GM18858 (cell line): ENCODE measurements around the gene BORCS6.

Experiments used
- ATAC-seq: cut with Tn5 transposase; IDR thresholded peaks from one replicate; pipeline ENCODE4 v1.9.1; 2021; ENCODE audit not compliant: unreplicated experiment

BORCS6 gene

GRCh38 chr17:8155996-8156245 is 34.1 kb downstream of the BORCS6 start:
- no peak for ATAC-seq

GRCh38 chr17:8155231-8155995 is 34.6 kb downstream of the BORCS6 start:
- ATAC-seq, result no peak

- ATAC-seq, result no peak
These were observed 35.3 kb downstream of the BORCS6 start for GRCh38 chr17:8154608-8155155.

GRCh38 chr17:8153957-8154607 is 35.9 kb downstream of the BORCS6 start:
- no peak for ATAC-seq

- ATAC-seq, result no peak
These were observed 36.4 kb downstream of the BORCS6 start for GRCh38 chr17:8153525-8153956.

- ATAC-seq, result no peak
These were observed 36.9 kb downstream of the BORCS6 start for GRCh38 chr17:8153031-8153451.

GRCh38 chr17:8152112-8152775 is 37.7 kb downstream of the BORCS6 start, which contains the start of gene PER1:
PER1 (minus strand) TSS chr17:8152404; CDS start chr17:8150706, 1,698 bp downstream.
- ATAC-seq, result no peak

GRCh38 chr17:8151641-8152111 is 38.3 kb downstream of the BORCS6 start:
- no peak for ATAC-seq

GRCh38 chr17:8151120-8151640 is 38.8 kb downstream of the BORCS6 start:
- ATAC-seq, result no peak

GRCh38 chr17:8150194-8151119 is 39.5 kb downstream of the BORCS6 start:
- no peak for ATAC-seq

- ATAC-seq, result no peak
These were observed 40.4 kb downstream of the BORCS6 start for GRCh38 chr17:8149419-8150193.

GRCh38 chr17:8148560-8148959 is 41.4 kb downstream of the BORCS6 start:
- ATAC-seq, result no peak

GRCh38 chr17:8147805-8148404 is 42.1 kb downstream of the BORCS6 start:
- ATAC-seq, result no peak

GRCh38 chr17:8147141-8147804 is 42.7 kb downstream of the BORCS6 start:
- no peak for ATAC-seq

- ATAC-seq, result no peak
These were observed 43.4 kb downstream of the BORCS6 start for GRCh38 chr17:8146381-8147140.

GRCh38 chr17:8145811-8146210 is 44.2 kb downstream of the BORCS6 start:
- ATAC-seq, result no peak

GRCh38 chr17:8144401-8145231 is 45.4 kb downstream of the BORCS6 start:
- ATAC-seq, result no peak
